ENCODE measurements around the gene CD82. TPM values are rescaled to one million over a fixed set of nuclear protein-coding genes. Genes with fewer than 3 reads are reported as not detected.

The CD82 gene
- total RNA-seq, 2 experiments from 2014 or later, result 289 to 319 TPM

DNA sequence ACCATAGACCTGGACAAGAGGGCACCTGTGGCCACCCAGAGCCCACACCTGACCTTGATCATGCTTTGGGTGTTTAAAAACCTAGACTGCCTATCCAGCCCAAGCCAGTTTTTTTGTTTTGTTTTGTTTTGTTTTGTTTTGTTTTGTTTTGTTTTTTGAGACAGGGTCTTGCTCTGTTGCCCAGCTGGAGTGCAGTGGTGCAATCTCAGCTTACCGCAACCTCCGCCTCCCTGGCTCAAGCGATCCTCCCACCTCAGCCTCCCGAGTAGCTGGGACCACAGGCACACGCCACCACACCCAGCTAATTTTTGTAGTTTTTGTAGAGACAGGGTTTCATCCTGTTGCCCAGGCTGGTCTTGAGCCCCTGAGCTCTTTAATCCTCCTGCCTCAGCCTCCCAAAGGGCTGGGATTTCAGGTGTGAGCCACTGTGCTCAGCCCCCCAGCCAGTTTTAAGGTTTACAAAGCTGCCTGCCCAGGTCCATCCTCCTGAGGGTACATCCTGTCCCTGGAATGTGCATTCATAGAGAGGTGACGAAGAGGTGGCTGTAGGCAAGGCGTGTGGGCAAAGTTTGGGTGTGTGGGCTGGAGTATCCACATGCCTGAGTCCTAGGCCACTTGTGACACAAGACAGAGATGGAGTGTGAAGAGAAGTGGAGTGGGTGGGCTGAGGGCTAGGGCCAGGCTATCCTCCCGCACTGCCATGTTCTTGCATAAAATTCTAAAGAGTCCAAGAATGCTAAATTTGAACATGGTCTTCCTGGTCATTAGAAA, 3.3 kb upstream of the CD82 start:
- Mint-ChIP-seq H3K4me3 (no peak overlapping the region), H3K4me1 (ENCODE audit: low read depth) (peaks cover 34% of the 10 kb centered on the region), H3K27me3 (no peaks in the 10 kb centered on the region), H3K27ac (no peak overlapping the region), H3K36me3 (ENCODE audit: low read depth) (peaks cover 17% of the 10 kb centered on the region), H3K9me3 (no peaks in the 10 kb centered on the region)
- DNase-seq, result no peak
- POLR2A ChIA-PET, result interaction anchor here (1.6 kb wide), 1 partner anchor 51 kb away, joined by 4 read pairs; no protein-coding TSS in a partner anchor
- CTCF ChIA-PET, result interaction anchor here (1.0 to 13.8 kb wide), 3 partner anchors 10 to 349 kb away, joined by 4 to 307 read pairs (median 4); no protein-coding TSS in a partner anchor
- TF ChIP-seq, protein P1, sequence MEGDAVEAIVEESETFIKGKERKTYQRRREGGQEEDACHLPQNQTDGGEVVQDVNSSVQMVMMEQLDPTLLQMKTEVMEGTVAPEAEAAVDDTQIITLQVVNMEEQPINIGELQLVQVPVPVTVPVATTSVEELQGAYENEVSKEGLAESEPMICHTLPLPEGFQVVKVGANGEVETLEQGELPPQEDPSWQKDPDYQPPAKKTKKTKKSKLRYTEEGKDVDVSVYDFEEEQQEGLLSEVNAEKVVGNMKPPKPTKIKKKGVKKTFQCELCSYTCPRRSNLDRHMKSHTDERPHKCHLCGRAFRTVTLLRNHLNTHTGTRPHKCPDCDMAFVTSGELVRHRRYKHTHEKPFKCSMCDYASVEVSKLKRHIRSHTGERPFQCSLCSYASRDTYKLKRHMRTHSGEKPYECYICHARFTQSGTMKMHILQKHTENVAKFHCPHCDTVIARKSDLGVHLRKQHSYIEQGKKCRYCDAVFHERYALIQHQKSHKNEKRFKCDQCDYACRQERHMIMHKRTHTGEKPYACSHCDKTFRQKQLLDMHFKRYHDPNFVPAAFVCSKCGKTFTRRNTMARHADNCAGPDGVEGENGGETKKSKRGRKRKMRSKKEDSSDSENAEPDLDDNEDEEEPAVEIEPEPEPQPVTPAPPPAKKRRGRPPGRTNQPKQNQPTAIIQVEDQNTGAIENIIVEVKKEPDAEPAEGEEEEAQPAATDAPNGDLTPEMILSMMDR (IDR thresholded peaks at IDR 0.05), result no peak
- intact Hi-C loops (cut with micrococcal nuclease), result no loop called here
- ATAC-seq, result no peak

DNA sequence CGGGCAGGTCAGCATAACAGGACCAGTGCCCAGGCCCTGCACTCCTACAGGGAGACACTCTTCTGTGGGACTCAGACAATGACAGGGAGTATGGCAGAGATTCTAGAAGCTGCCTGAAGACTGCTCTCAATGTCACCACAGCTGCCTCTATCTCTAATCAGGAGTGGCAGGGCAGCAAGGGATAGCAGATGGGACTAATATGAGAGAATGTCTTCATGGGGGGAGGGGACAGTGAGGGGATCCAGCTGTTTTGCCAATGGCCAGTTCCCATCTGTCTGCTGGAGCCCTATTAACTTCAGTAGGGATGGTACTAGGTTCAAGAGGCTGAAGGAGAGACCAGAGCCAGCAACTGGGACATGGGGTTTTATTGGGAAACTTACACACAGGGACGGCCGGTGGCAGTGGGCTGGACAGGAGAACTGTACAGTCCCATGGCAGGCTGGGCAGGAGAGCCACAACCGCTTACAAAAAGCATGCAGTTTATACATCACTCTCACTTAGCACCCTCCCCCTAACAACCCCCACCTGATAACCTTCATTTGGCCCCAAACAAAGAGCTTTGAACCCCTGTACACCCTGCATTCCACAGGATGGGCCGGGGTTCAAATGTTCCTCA, 2.5 kb upstream of the CD82 start:
- peaks cover 42% of the 10 kb centered on the region for H3K4me1 Mint-ChIP-seq (ENCODE audit: low read depth)
- TF ChIP-seq, protein P1 (IDR thresholded peaks at IDR 0.05), result no peak
- H3K27ac Mint-ChIP-seq, result no peak overlapping the region
- peaks cover 25% of the 10 kb centered on the region for H3K36me3 Mint-ChIP-seq (ENCODE audit: low read depth)
- no peak for ATAC-seq
- H3K9me3 Mint-ChIP-seq, result peaks cover 4% of the 10 kb centered on the region
- POLR2A ChIA-PET, result interaction anchor here (1.7 kb wide), 1 partner anchor 11 kb away, joined by 4 read pairs; no protein-coding TSS in a partner anchor
- no peak overlapping the region for H3K4me3 Mint-ChIP-seq
- intact Hi-C loops (cut with micrococcal nuclease), result no loop called here
- CTCF ChIA-PET, result interaction anchor here (1.2 to 13.8 kb wide), 4 partner anchors 13 to 349 kb away, joined by 3 to 307 read pairs (median 4); no protein-coding TSS in a partner anchor
- DNase-seq, result no peak
- H3K27me3 Mint-ChIP-seq, result no peaks in the 10 kb centered on the region

DNA sequence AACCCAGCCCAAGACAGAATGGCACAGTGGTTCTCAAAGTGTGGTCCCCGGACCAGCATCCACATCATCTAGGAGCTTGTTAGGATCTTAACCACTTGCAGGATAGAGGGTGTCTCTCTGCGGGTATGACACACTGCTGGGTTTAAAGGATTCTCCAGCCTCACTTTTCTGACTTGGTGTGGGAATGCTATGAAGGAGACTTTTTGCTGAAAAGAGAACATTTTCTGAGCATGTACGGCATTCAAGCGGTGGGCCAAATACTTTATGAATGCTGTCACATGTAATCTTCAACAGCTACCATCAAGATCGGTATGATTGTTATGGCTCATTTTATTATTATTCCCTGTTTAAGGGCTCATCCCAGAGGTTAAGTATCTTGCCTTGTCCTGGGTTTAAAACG, 1.8 kb upstream of the CD82 start:
- ATAC-seq, result no peak
- TF ChIP-seq, protein P1 (IDR thresholded peaks at IDR 0.05), result no peak

DNA sequence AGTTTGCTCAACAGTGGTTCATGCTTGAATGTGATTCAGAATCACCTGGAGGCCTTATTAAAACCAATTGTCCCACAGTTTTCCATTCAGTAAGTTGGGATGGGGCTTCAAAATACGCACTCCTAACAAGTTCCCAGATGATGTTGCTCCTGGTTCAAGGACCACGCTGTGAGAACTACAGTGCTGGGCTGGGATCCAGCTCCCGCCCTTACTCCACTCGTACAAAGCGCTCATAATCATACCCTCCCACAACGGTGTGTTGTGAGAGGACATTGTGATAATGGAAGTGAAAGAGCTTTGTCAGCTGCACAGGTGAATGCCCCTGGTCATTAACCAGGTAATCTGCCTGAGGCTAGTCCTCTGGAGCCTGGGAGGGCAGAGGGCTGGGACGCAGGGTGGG, 1.3 kb upstream of the CD82 start:
- Mint-ChIP-seq H3K4me3 (peak overlapping the region; percentile 82), H3K27ac (no peak overlapping the region), H3K4me1 (ENCODE audit: low read depth) (peaks cover 47% of the 10 kb centered on the region), H3K27me3 (no peaks in the 10 kb centered on the region), H3K9me3 (peaks cover 7% of the 10 kb centered on the region), H3K36me3 (ENCODE audit: low read depth) (peaks cover 33% of the 10 kb centered on the region)
- ChIA-PET POLR2A (interaction anchor here (1.0 to 1.7 kb wide), 2 partner anchors 10 to 58 kb away, joined by 4 read pairs; no protein-coding TSS in a partner anchor), CTCF (interaction anchor here (3.3 to 13.8 kb wide), 2 partner anchors 8 to 49 kb away, joined by 20 to 307 read pairs; no protein-coding TSS in a partner anchor)
- intact Hi-C loops (cut with micrococcal nuclease), result no loop called here
- TF ChIP-seq, protein P1 (IDR thresholded peaks at IDR 0.05), result no peak
- ATAC-seq (no peak), DNase-seq (peak; percentile 14)

More for the DNA sequence above, 1.8 kb upstream of the CD82 start:
- H3K9me3 Mint-ChIP-seq, result peaks cover 7% of the 10 kb centered on the region
- H3K27ac Mint-ChIP-seq, result no peak overlapping the region
- intact Hi-C loops (cut with micrococcal nuclease), result no loop called here
- DNase-seq, result no peak
- peaks cover 47% of the 10 kb centered on the region for H3K4me1 Mint-ChIP-seq (ENCODE audit: low read depth)
- peaks cover 32% of the 10 kb centered on the region for H3K36me3 Mint-ChIP-seq (ENCODE audit: low read depth)
- POLR2A ChIA-PET, result interaction anchor here (1.0 to 1.7 kb wide), 2 partner anchors 10 to 58 kb away, joined by 4 read pairs; no protein-coding TSS in a partner anchor
- no peak overlapping the region for H3K4me3 Mint-ChIP-seq
- H3K27me3 Mint-ChIP-seq, result no peaks in the 10 kb centered on the region
- CTCF ChIA-PET, result interaction anchor here (1.2 to 13.8 kb wide), 4 partner anchors 8 to 50 kb away, joined by 3 to 307 read pairs (median 12); no protein-coding TSS in a partner anchor

All from activated CD8-positive, alpha-beta T cell treated with anti-CD3 and anti-CD28 coated beads for 36 hours (primary cell).